Ecto neural progenitor cell (in vitro differentiated cells): ENCODE data around the gene SPRR3.
"Not testable (repeated sequence)": the region's sequence is repeated elsewhere in the genome, so short reads cannot be mapped to it uniquely, and the experiment has no call there.

Experiments used
- DNase-seq: peaks from one replicate; pipeline ENCODE4 v3.0.0-alpha.2; 2018; ENCODE audit warnings: low spot score

The SPRR3 gene

GRCh38 chr1:152983743-152984142 lies 17.8 kb upstream of the SPRR3 start, which contains the start of gene SPRR1A:
TSS of gene SPRR1A (plus strand) at chr1:152984081. CDS start at chr1:152985231, 1,150 bp downstream.
- no peak for DNase-seq

- no peak for DNase-seq
These were observed 15.0 kb upstream of the SPRR3 start for GRCh38 chr1:152986578-152986977.

DNA sequence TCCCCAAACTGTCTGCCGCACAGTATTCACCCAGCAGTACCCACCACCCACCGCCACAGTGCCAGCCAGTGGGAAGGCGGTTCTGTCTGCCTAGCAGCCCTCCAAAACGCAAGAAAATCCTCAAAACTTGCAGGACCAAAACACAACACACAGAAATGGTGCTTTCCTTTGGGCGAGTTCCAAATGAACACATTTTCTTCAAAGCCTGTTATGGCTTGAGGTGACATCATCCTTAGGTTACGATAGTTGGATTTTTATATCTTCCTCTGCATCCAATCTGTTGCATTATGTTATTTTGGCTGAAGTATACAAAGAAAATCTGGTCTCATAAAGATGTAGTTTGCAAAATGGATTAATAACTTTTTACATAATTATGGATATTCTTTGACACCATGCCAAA lies 8.4 kb upstream of the SPRR3 start:
- DNase-seq: no peak

DNA sequence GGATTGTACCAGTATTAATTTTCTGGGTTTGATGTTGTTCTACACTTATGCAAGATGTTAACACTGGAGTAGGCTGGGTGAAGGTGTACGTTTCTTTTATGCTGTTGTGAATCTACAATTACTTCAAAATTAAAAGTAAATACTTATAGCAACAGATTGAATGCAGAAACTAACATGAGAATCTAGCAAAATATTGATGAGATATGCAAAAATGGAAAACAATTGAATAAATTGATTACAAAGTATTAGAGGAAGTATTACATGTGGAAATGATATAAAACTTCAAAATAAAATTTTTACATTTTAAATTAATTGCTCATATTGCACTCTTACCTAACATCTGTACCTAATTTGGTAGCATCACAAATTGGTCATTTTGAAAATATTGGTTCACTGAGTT lies 5.7 kb upstream of the SPRR3 start:
- no peak for DNase-seq

DNA sequence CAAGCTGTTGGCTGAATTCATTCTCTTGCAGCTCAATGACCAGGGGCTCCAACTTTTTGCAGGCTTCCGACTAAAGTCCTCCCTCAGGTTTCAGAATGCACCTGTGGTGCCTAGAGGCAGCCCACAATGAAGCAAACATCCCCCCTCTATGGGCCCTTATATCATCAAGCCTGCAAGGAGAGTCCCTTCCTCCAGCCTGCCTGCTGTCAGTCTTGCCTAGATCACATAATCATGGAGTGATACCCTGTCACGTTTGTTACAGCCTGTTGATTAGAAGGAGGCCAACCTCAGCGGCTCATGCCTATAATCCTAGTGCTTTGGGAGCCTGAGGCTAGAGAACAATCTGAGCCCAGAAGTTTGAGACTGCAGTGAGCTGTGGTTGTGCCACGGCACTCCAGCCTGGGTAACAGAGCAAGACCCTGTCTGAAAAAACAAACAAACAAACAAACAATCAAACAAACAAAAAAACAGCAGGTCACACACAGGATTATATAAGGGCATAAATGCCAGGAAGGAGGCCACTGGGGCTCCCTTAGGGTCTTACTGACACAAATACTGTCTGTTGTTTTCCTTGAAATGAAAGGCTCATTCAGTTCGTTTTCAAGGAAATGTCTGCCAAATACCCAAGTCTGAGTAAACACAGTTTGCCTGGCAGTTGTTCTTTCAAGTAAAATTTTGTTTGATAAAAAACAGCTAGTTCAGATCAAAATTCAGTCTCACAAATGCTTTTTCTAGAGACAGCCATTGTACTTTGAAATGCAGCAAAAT lies 4.7 kb upstream of the SPRR3 start:
- DNase-seq: no peak

- DNase-seq: no peak
These were observed 3.6 kb upstream of the SPRR3 start for GRCh38 chr1:152997901-152998300.

DNA sequence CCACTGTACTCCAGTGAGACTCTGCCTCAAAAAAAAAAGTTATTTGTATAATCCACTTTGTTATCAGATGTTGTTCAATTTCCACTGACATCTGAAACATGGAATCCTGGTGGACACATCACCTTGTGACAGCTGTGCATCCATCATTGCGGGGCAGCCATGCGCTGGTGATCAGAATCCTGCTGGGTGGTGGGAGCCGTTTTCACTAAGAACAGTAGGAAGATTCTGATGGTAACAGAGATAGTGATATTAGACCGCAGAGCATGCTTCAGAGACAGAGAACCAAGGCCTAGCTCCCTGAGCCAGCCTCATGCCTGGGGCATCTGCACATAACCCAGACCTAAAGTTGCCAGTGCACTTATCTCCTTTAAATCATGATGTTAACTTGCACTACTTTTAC lies 3.1 kb upstream of the SPRR3 start:
- DNase-seq: no peak

DNA sequence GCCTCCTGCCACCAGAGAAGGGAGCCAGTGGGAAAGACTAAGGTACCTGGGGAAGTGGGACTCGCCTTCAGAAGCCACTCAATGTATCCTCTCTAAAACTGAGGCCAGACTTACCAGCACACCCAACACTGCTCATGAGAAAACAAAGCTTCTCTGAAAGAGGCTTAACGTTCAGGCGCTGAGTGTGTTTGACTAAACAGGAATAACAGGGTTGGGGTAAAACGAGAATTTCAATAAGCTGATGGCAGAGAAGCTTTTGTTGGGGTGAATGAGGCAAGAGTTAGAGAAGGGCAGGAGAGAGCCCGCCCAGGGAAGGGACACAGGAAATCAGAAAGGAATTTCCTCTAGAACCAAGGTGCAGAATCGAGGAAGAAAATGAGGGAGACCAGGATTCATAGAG lies 1.7 kb upstream of the SPRR3 start:
- no peak for DNase-seq

DNA sequence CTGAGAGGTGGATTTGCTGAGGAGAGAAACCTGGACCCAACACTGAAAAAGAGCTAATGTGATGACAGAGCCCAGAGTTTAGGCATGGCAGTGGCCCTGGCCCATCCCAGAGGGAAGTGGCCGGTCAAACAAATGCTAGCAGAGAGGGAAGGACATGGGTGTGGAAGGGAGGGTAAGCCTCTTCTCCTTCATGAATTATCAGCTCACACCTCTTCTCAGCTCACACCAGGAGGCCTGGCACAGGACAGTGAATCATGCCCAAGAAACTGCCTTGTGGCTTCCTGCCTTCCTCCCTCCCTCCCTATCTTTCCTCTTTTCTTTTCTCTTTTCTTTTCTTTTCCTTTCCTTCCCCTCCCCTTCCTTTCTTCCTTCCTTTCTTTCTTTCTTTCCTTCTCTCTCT lies 1.3 kb upstream of the SPRR3 start:
- no peak for DNase-seq

GRCh38 chr1:153011235-153011758 lies 9.7 kb downstream of the SPRR3 start:
- not testable (repeated sequence) for DNase-seq

GRCh38 chr1:153021829-153022228 lies 20.3 kb downstream of the SPRR3 start:
- not testable (repeated sequence) for DNase-seq

GRCh38 chr1:153022340-153022739 lies 20.8 kb downstream of the SPRR3 start:
- DNase-seq: not testable (repeated sequence)

DNA sequence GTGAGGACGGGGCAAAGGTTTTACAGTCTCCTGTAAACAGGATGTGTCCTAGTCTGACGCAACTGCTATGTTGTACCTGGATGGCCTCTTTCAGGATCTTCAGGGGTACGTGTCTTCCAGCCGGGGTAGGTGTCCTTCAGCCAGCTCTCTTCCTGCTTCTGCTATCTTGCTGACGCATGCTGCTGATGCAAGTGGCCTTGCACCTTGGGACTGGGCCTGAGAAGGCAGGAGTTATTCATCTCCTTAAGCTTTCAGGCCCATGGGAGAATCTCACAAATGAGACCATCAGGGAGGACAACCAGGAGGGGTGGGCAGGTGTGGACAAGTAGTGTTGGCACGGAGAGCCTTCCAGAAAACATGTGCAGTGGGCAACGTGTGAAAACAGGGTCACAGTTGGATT lies 21.6 kb downstream of the SPRR3 start:
- no peak for DNase-seq

DNA sequence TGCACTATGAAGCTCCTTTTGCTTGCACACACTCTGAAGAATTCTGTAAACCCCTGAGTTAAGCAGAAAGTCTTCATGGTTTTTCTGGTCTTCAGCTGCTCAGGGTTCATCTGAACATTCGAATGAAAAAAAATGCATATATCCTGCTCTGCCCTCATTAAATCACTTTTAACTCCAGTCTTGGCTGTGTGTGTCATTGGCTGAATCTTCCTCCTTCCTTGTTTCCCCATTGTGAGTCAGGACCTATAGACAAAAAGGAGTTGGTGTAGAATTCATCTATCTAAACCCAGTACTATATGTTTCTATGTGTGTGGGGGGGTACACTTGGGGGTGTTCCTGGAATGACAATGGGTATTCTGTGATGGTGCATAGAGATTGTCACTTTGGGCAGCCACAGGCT lies 22.9 kb downstream of the SPRR3 start:
- no peak for DNase-seq

GRCh38 chr1:153025797-153026196 lies 24.2 kb downstream of the SPRR3 start:
- no peak for DNase-seq

GRCh38 chr1:153028766-153029165 lies 27.2 kb downstream of the SPRR3 start:
- no peak for DNase-seq

- DNase-seq: no peak
These were observed 29.3 kb downstream of the SPRR3 start, which contains the start of gene SPRR1B for GRCh38 chr1:153030895-153031294. TSS of gene SPRR1B (plus strand) at chr1:153031203. CDS start at chr1:153032346, 1,143 bp downstream.

DNA sequence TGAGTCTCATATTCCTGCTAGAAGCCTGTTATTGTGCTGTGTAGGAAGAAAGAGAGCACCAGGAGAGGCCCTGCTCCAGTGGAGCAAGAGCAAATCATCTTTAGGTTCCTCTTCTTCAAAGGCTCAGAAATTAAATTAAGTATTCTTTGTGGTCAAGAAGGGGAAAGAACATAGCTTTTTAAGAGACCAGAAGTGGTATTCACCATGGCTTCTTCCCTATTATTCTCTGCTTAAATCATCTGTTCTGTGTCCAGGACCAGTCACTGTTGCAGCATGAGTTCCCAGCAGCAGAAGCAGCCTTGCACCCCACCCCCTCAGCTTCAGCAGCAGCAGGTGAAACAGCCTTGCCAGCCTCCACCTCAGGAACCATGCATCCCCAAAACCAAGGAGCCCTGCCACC lies 30.5 kb downstream of the SPRR3 start:
- DNase-seq: no peak

DNA sequence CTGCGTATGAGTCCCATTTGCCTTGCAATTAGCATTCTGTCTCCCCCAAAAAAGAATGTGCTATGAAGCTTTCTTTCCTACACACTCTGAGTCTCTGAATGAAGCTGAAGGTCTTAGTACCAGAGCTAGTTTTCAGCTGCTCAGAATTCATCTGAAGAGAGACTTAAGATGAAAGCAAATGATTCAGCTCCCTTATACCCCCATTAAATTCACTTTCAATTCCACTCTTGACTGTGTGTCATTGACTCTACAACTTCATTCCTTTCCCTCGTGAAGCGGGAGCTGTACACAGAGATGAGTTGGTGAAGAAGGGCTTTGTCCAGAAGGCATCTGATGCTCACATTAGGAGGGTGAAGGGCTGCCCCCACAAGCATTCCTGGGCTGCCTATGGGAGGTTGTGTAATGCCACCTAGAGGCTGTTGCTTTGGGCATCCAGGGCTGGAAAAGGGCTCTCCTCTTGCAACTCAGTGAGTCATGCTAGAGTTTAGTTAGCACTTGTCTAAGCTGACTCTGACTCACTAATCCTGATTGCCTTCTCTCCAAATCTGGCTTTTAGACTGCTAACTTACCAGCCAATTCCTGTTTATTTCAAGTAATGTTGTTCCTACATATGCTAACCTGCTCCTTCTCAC lies 31.2 kb downstream of the SPRR3 start:
- no peak for DNase-seq

DNA sequence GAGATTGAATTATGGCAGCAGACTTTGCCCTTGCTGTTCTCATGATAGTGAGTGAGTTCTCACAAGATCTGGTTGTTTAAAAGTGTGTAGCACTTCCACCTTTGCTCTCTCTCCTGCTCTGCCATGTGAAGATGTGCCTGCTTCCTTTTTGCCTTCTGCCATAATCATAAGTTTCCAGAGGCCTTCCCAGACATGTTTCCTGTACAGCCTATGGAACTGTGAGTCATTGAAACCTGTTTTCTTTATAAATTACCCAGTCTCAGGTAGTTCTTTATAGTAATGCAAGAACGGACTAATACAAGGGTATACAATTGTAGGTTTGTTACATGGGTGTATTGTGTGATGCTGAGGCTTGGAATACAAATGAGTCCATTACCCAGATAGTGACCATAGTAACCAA lies 33.7 kb downstream of the SPRR3 start:
- no peak for DNase-seq

- no peak for DNase-seq
These were observed 39.5 kb downstream of the SPRR3 start, which contains the start of gene SPRR2D for GRCh38 chr1:153040950-153041631. TSS of gene SPRR2D (minus strand) at chr1:153041120. CDS start at chr1:153040346, 774 bp downstream.

GRCh38 chr1:153049211-153049610 lies 47.7 kb downstream of the SPRR3 start:
- DNase-seq: no peak
